GF-D8 (cell line): ENCODE measurements around the gene RSPO3.
"Not testable (repeated sequence)": the region's sequence is repeated elsewhere in the genome, so short reads cannot be mapped to it uniquely, and the experiment has no call there.

Source experiments
- DNase-seq: peaks from one replicate; lab custom pipeline; 2025; lab: John Stamatoyannopoulos, UW

The RSPO3 gene

GRCh38 chr6:127205036-127205435, 86.6 kb downstream of the RSPO3 start:
- DNase-seq, result no peak

GRCh38 chr6:127206531-127207095, 88.1 kb downstream of the RSPO3 start:
- DNase-seq, result no peak

- no peak for DNase-seq
Observed at GRCh38 chr6:127207591-127208120, 89.2 kb downstream of the RSPO3 start.

GRCh38 chr6:127210725-127211124, 92.3 kb downstream of the RSPO3 start:
- DNase-seq, result no peak

GRCh38 chr6:127212376-127212775, 93.9 kb downstream of the RSPO3 start:
- no peak for DNase-seq

- not testable (repeated sequence) for DNase-seq
Observed at GRCh38 chr6:127214032-127214431, 95.6 kb downstream of the RSPO3 start.

GRCh38 chr6:127214531-127214930, 96.1 kb downstream of the RSPO3 start:
- not testable (repeated sequence) for DNase-seq

GRCh38 chr6:127215931-127216330, 97.5 kb downstream of the RSPO3 start:
- no peak for DNase-seq

- DNase-seq, result no peak
Observed at GRCh38 chr6:127216810-127217789, 98.6 kb downstream of the RSPO3 start.

- DNase-seq, result no peak
Observed at GRCh38 chr6:127219869-127220268, 101.4 kb downstream of the RSPO3 start.

GRCh38 chr6:127221201-127221600, 102.7 kb downstream of the RSPO3 start:
- DNase-seq, result no peak

GRCh38 chr6:127222418-127222817, 103.9 kb downstream of the RSPO3 start:
- no peak for DNase-seq

GRCh38 chr6:127225497-127225896, 107.0 kb downstream of the RSPO3 start:
- DNase-seq, result no peak

- not testable (repeated sequence) for DNase-seq
Observed at GRCh38 chr6:127233819-127234218, 115.3 kb downstream of the RSPO3 start.

- no peak for DNase-seq
Observed at GRCh38 chr6:127243501-127243900, 125.0 kb downstream of the RSPO3 start.
